Activated T-cell treated with anti-CD3 and anti-CD28 coated beads for 24 hours (primary cell): ENCODE results near the gene PTPN14.
"Not testable (repeated sequence)": the region's sequence is repeated elsewhere in the genome, so short reads cannot be mapped to it uniquely, and the experiment has no call there.

Source experiments
- DNase-seq: peaks from one replicate; pipeline ENCODE4 v3.0.0-alpha.2; 2020; ENCODE audit warnings: low read depth

Gene PTPN14

DNA sequence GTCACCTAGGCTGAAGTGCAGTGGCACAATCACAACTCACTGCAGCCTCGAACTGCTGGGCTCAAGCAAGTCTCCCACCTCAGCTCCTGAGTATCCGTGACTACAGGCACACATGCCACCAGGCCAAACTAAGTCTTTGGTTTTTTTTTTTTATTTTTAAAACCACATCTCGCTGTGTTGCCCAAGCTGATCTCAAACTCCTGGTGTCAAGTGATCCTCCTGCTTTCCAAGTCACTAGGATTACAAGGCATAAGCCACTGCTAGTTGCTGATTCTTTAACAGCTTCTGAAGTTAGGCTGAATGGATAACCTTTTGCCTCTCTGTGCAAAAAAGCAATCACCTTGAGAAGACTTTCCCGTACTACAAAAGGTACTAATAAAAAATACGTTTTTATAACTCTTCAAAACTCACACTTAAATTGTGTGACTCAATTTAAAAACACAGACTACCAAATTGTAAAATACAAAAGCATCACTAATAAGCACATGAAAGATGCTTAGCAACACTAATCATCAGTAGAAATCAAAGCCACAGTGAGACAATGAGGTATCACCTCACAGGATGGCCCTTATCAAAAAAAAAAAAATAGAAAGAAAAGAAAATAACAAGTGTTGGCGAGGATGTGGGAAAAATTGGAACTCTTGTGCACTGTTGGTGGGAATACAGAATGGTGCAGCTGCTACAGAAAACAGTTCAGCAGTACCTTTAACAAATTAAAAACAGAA, 40.3 kb downstream of the PTPN14 start:
- no peak for DNase-seq

DNA sequence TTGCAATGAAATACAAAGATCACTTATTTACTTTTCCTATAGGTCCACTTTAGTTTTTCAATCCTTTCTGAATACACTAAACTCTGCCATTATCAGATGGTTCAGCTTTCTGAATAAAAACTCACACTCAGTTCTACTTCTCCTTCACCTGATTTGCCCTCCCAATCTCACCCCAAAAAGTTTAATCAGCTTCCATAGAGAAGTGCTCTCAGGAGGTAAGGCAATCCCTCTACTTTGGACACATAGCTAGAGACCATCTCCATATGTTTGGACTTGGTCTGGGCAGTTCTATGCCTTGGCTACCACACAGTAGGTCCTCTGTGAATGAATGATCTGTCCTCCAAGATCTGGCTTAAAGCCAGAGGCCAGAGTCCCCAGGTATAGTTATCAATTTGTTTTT, 40.9 kb downstream of the PTPN14 start:
- no peak for DNase-seq

DNA sequence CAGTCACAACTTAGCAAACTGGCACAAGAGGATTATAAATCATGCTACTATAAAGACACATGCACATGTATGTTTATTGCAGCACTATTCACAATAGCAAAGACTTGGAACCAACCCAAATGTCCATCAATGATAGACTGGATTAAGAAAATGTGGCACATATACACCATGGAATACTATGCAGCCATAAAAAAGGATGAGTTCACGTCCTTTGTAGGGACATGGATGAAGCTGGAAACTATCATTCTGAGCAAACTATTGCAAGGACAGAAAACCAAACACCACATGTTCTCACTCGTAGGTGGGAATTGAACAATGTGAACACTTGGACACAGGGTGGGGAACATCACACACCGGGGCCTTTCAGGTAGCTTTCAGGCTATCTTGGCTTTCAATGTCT, 41.8 kb downstream of the PTPN14 start:
- not testable (repeated sequence) for DNase-seq

DNA sequence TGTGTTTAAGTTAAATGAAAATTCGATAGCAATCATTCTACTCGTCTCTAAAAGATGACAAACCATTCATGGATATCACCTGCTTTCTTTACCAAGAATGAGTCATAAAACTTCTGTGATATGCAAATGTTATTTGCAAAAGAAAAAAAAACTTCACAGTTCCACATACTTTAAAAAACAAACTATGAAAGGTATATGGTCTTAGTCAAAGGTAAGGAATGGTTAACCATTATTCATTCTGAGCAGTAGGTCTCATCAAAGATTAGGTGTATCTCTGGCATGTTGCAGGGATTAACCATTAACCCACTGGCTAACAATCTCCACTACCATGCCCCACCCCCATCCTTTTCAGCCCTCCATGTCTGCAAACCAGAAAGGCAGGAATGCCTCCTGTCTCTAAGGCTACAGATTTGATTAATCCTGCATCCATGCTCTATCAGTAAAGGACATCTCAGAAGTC, 44.4 kb downstream of the PTPN14 start:
- DNase-seq: no peak

DNA sequence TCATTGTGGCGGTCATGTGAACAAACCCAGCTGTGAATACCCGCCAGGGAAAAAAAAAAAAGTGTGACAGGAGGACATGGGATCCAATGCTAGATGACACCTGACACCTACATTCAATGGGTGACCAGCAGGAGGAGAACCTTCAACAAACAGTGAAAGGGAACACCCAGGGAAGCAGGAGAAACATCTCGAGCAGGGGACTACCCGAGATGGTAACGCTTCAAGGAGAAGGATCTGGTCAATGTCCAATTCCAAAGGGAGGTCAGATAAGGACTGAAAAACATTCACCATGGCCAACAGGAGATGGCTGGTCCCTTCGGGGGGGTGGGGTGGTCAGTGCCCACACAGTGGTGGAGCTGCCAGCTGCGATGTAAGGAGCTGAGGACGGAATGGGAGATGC, 46.3 kb downstream of the PTPN14 start:
- no peak for DNase-seq

DNA sequence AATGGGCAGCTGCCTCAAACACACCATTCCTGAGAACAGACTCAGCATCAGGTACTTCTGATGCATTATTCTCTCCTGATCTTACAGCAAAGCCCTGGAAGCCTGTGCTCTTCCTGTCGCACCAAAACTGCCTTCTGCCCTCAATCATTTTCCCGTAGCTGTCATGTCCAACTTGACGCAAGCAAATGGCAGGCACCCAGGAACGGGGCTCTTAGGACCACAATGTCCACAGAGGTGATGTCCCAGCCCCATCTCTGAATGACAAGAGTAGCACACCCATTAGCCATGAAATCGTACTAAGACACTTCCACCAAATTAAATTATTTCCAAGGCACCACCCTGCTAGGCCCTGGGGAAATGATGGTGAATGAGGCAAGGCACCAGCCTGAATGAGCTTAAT, 47.1 kb downstream of the PTPN14 start:
- no peak for DNase-seq

DNA sequence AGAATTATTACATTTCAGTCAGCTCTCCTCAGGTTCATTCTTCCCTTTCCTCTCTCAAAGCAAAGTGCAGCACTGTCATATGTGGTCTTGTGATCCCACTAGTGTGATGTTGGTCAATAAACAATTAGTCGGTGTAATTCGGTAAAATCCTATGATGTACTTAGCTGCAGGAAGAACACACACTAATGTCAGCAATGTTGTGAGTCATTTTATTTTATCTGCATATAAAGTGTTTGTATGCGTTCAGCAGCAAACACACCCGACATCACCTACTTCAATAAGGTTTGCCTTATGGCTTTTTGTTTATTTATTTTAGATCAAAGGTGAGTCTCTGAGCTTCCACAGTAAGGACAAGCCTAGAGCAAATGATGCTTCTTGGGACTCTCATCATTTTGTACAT, 47.8 kb downstream of the PTPN14 start:
- DNase-seq: no peak

DNA sequence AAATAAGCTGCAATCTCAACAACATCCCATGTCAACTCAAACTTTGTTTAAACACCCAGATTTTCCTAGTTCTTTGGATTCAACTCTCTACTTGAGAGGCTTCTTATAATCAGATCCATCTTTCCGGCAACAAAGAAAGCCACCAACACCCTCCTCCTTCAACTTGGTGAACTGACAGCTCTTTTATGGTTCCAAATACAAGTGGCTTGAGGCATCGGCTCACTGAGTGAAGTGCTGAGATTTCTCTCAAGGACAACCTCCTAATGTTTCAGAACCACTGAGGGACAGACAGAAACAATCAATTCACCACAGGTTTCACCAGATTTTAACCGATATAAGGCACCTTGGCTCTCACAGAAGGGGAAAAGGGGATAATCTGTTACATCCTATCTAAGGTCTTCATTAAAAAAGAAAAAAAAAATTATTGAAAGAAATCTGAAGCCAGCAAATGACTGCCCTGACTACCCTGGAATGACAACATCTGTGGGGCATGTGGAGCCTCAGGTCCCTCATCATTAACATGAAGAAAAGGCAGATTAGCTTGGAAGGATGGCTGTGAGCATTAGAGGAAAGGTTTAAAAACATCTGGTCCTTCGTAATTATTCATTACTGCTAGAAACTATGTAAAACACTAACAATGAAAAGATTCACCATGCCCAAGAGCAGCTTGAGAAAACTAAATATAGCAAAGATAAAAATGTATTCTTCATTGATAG, 50.9 kb downstream of the PTPN14 start:
- DNase-seq: no peak

DNA sequence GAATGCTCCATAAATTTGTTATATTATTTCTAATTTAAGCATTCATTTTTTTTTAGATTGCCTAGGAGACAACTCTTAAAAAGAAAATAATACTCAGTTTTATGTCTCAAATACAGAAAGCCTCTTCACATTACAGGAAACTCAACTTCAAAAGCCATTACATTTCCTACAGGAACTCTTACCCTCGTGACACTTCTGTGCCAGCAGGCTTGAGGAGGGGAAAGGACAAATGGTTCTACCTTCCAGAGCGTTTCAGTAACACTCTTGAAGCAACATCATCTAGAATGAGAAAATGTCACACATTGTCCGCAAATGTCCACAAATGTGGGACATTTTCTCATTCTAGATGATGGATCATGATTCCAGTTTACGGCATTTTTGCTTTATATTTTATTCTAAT, 51.7 kb downstream of the PTPN14 start:
- no peak for DNase-seq

DNA sequence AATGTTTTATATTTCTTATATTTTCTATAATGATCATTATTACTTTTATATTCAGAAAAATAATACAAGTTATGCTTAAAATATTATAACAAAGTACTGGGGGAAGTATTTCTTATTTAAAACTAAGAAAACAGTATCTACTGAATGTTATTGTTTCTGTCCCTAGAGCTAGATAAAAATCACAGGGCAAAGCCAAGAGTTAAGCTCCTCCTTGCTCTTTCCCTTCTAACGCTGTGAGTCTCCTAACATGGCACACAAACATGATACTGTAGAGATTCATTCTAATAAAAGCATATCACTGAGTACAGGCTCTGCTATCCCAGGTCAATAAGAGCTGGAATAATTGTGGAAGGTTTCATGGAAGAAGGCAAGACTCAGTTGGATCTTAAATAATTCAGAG, 53.4 kb downstream of the PTPN14 start:
- DNase-seq: no peak

DNA sequence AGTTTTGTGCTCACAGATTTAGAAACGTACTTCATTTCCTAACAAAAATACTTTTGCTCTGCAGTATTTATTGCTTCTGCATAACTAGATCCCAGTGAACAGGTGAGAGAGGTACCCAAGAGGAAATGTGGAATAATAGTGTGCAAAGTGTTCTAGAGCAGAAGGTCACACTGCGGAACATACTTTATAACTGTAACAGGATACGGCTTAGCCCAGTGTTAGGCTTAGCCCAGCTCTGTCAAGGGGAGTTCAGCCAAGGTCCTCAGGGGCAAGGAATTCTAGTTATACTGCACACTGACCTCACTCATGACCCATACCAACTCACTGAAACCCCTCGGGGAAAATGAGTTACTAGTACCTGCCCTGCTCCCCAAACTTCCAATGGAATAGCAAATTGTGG, 55.3 kb downstream of the PTPN14 start:
- no peak for DNase-seq

DNA sequence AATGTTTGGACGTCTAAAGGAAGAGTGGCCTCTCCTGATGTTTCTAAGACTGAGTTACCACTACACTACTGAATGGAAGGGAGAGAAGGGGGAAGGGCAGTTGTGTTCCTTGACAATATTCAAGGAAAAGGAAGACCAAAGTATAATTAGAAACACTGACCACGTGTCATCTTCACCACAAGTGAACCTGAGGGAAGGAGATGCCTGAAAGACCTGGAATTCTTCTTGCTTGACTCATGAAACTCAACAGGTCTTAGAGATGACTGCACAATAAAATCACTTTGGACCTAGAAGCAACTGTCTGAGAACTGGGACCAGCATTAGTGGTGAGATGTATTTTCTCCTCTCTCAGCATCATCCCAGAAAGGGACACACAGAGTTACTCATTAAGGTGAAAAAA, 56.7 kb downstream of the PTPN14 start:
- no peak for DNase-seq

DNA sequence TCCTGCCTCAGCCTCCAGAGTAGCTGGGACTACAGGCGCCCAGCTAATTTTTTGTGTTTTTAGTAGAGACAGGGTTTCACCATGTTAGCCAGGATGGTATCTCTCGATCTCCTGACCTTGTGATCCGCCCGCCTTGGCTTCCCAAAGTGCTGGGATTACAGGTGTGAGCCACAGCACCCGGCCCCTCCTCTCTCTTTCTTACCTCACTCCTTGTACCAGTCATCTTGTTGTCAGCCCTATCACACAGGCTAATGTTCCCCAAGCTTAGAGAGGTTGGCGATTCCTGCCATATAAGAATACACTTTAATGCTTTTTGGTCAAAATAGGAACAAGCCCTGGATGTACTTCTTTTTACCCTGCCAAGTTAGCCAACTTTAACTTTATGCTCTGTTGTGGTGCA, 57.2 kb downstream of the PTPN14 start:
- not testable (repeated sequence) for DNase-seq

DNA sequence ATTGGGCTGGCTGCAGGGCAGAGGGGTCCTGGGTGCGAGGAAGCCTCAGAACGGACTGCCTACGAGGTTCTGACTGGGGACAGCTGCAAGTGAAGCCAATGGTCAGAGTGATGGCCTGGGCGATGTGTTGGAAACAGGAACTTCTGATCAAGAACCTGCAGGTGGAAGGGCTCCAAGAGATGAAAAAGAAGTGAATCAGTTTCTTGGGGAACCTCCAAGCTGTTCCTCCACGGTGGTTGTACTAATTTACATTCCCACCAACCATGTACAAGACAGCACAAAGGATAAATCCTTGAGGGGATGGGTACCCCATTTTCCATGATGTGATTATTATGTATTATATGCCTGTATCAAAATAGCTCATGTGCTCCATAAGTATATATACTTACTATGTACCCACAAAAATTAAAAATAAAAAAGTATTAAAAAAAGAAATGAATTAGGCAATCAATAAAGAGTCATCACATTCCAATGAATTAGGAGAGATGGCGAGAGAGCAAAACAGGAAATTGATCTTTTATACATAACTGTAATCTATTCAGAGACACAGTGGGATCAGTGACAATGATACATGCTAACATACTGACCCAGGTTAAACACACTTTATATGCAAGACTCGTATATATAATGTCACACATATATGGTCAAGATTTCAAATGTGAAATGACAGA, 58.1 kb downstream of the PTPN14 start:
- DNase-seq: no peak

DNA sequence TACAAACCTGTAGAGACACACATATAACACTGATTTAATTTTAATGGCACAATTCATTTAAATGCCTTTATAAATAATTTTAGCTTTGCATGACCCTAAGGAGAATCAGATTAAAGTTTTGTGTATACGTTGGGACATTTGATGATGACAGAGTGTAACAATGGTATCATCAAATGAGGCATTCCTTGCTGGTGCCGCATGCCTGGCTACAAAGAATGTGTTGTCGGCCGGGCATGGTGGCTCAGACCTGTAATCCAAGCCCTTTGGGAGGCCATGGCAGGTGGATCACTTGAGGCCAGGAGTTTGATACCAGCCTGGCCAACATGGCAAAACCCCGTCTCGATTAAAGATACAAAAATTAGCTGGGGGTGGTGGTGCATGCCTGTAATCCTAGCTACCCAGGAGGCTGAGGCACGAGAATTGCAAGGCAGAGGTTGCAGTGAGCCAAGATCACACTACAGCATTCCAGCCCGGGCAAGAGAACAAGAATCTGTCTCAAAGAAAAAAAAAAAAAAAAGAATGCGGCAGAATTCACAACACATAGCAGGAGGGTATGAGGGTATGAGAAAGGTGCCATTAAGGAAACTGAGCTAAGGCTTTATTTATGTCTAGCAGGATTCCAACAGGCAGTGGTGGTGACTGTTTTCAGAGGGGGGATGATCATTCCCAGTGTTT, 58.9 kb downstream of the PTPN14 start:
- DNase-seq: no peak

DNA sequence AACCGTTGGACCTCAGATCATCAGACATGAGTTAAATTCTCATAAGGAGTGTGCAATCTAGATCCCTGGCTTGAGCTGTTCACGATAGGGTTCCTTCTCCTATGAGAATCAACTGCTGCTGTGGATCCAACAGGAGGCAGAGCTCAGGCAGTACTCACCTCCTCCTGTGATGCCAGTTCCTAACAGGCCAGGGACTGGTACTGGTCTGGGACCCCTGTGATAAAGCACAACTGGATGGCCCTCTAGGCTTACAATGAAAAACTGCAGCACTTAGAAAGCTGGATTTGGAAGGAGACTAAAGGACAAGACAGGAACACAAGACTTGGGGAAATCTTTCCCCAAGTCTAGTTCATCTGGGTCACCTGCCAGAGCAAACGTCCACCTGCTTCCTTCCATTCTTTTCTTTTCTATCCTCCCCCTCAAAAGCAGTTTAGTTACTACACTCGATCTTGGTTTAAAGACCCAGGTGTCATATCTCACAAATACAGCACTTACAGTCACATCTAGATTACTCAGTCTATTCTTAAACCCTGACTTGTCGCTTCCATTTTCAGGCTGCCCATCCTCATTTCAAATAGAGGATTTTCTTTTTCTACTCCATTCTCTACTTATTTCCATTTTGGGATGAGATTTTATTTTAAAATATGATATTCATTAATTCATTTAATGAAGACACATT, 59.8 kb downstream of the PTPN14 start:
- no peak for DNase-seq

DNA sequence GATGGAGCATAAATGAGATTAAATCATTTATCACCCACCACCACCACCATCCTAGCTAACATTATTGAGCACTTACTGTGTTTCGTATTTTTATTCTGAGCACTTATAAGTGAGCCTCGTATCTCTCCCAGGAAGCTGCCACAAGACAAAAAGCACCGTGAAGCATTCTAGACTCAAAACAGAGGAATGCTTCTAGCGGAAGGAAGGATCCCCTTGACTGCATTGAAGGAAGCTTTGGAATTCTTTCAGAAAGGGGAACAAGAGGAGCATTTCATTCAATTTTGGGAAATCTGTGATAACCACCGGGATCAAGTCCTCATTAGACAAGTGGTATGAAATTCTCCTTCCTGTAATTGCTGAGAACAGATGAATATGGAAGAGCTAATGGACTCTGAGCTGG, 66.3 kb downstream of the PTPN14 start:
- DNase-seq: no peak

DNA sequence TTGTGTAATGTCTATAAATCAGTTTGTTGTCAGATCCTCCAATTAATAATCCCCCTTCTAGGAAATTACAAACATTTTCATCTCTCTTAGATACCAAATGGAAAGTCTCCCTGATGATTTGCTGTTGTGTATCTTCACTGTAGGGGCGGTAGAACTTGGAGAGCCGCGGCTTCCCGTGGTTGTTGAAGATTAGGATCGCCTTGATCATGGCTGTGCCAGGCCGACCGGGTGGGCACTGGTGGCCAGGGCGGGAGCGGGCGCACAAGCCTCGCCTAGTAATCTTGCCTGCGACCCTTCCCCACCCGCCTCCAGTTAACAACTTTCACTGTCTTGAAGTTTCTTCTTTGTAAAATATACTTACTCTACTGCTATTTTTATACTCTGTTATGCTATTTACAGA, 68.2 kb downstream of the PTPN14 start:
- not testable (repeated sequence) for DNase-seq

DNA sequence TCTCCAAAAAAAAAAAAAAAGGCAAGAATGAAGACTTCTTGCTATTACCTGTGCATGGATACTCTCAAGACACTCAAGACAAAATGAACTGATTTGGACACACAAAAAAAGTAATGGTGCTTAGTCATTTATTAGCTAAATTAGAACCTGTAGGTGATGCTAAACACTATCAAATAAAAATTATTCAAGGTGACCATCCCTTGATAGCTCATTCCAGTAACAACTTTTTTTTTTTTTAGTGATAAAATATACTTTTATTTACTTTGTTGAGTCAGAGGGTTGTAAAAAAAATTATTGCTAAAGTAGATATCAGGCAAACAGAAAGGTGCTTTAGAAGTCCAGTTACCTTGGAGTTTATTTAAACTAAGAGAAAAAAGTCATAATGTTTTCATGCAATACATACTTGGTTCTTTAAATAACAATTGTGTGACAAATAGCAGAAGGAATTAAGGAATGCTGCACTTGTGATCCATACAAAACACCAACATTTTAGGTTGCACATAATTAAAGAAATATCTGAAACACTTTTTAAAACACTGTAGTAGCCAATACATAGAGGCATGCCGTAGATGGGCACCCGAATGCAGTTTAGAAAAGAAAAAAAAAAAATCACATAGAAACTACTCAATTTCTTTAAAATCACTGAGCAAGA, 69.3 kb downstream of the PTPN14 start:
- DNase-seq: not testable (repeated sequence)

DNA sequence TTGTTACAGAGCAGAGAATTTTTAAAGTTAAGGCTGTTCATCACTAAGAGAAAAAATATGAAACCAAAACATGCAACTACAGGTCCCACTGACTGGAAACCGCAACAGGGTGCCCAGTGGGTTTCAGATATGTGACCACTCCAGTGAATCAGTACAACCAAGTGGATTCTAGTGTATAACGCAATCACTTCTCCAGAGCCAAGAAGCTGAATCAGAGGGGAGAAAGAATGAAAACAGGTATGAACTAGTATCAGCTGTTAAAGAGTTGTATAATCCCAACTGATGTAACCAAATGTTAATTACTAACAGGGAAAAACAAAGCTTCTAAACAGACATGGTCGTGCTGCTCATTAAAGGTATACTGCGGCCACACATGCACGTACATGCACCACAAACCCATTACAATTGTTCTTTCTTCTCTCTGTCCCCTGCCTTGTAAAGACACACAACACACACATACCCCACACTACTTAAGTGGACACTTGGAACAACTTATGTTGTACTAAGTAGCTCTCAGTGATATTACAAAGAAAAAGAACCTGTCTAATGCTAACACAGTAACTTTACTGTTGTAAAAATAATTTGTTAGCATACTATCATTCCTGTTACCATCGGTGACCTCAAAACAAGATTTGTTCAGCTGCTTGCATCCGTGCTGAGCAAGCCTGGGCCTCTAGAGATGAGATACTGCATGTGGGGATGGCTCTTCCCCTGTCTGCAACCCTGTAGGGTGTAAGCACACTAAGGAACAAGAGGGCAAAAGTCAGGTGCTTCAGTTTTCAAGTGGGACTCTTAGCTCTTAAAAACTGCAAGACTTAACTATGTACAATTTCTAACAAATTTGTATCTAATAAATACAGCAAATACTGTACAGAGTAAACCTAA, 74.2 kb downstream of the PTPN14 start:
- no peak for DNase-seq
